H9 (cell line): ENCODE results near the gene FDX1. TPM values are rescaled to one million over a fixed set of nuclear protein-coding genes. Genes with fewer than 3 reads are reported as not detected.

Experiments used
- DNase-seq: peaks from one replicate; pipeline ENCODE4 v3.0.0-alpha.2; 2017
- H2AFZ ChIP-seq: one replicate; pipeline ENCODE4 v1.6.1; 2013; ENCODE audit warnings: mild to moderate bottlenecking, low read length, control low read depth, moderate library complexity
- H2AK5ac ChIP-seq: 2 replicates; pipeline ENCODE4 v1.6.1; 2013; ENCODE audit warnings: low read length, control low read depth, mixed read lengths; ENCODE audit not compliant: insufficient read length
- H2BK120ac ChIP-seq: one replicate; pipeline ENCODE4 v1.6.1; 2013; ENCODE audit warnings: low read depth, mild to moderate bottlenecking, low read length, control low read depth, inconsistent platforms; ENCODE audit not compliant: poor library complexity, severe bottlenecking
- H2BK12ac ChIP-seq: 2 replicates; pipeline ENCODE4 v1.6.1; 2013; ENCODE audit warnings: low read length, control low read depth, mixed read lengths, low read depth; ENCODE audit not compliant: insufficient read length
- H2BK15ac ChIP-seq: 2 replicates; pipeline ENCODE4 v1.6.1; 2013; ENCODE audit warnings: low read depth, low read length, control low read depth
- H2BK20ac ChIP-seq: one replicate; pipeline ENCODE4 v1.6.1; 2013; ENCODE audit warnings: low read depth, mild to moderate bottlenecking, low read length, control low read depth, inconsistent platforms; ENCODE audit not compliant: poor library complexity, severe bottlenecking
- H2BK5ac ChIP-seq: 2 replicates; pipeline ENCODE4 v1.6.1; 2013; ENCODE audit warnings: low read length, control low read depth, mixed read lengths; ENCODE audit not compliant: insufficient read length
- H3K14ac ChIP-seq: 2 replicates; pipeline ENCODE4 v1.6.1; 2013; ENCODE audit warnings: low read length, control low read depth; ENCODE audit not compliant: insufficient read depth
- H3K18ac ChIP-seq: 2 replicates; pipeline ENCODE4 v1.6.1; 2013; ENCODE audit warnings: low read depth, mild to moderate bottlenecking, mixed read lengths, low read length, control low read depth; ENCODE audit not compliant: insufficient read length
- H3K23ac ChIP-seq: 2 replicates; pipeline ENCODE4 v1.6.1; 2013; ENCODE audit warnings: low read length, control low read depth, mixed read lengths, low read depth; ENCODE audit not compliant: insufficient read length
- H3K23me2 ChIP-seq: 2 replicates; pipeline ENCODE4 v1.6.1; 2013; ENCODE audit warnings: low read depth, mild to moderate bottlenecking, mixed read lengths, low read length, control low read depth; ENCODE audit not compliant: insufficient read length, poor library complexity, severe bottlenecking
- H3K27ac ChIP-seq: 2 replicates; pipeline ENCODE4 v1.5.1; 2013; ENCODE audit warnings: low read length, control low read depth, mixed read lengths, low read depth; ENCODE audit not compliant: insufficient read length
- H3K27me3 ChIP-seq: 2 replicates; pipeline ENCODE4 v1.6.1; 2013; ENCODE audit warnings: low read length, control low read depth, inconsistent platforms; ENCODE audit not compliant: insufficient read depth
- H3K4ac ChIP-seq: 2 replicates; pipeline ENCODE4 v1.6.1; 2013; ENCODE audit warnings: low read depth, mild to moderate bottlenecking, control low read depth, inconsistent platforms, low read length, moderate library complexity
- H3K4me1 ChIP-seq: 2 replicates; pipeline ENCODE4 v1.6.1; 2013; ENCODE audit warnings: low read length, control low read depth, inconsistent platforms; ENCODE audit not compliant: insufficient read depth
- H3K4me2 ChIP-seq: 2 replicates; pipeline ENCODE4 v1.6.1; 2013; ENCODE audit warnings: low read length, control low read depth, mixed read lengths; ENCODE audit not compliant: insufficient read length, insufficient read depth
- H3K56ac ChIP-seq: 2 replicates; pipeline ENCODE4 v1.6.1; 2013; ENCODE audit warnings: low read depth, mild to moderate bottlenecking, mixed read lengths, low read length, control low read depth; ENCODE audit not compliant: insufficient read length
- H3K79me1 ChIP-seq: 2 replicates; pipeline ENCODE4 v1.6.1; 2013; ENCODE audit warnings: low read depth, mild to moderate bottlenecking, moderate library complexity, low read length, control low read depth, inconsistent platforms; ENCODE audit not compliant: insufficient read depth, poor library complexity, severe bottlenecking
- H3K79me2 ChIP-seq: 2 replicates; pipeline ENCODE4 v1.6.1; 2013; ENCODE audit warnings: low read length, control low read depth, inconsistent platforms; ENCODE audit not compliant: insufficient read depth
- H3K9ac ChIP-seq: 2 replicates; pipeline ENCODE4 v1.6.1; 2013; ENCODE audit warnings: low read length, control low read depth, mixed read lengths; ENCODE audit not compliant: insufficient read length; ENCODE audit errors: extremely low read depth
- H3K9me3 ChIP-seq: one replicate; pipeline ENCODE4 v1.6.1; 2013; ENCODE audit warnings: low read depth, low read length, inconsistent platforms; ENCODE audit not compliant: control insufficient read depth
- H3T11ph ChIP-seq: one replicate; pipeline ENCODE4 v1.6.1; 2013; ENCODE audit warnings: mild to moderate bottlenecking, low read length, control low read depth, inconsistent platforms
- H4K20me1 ChIP-seq: one replicate; pipeline ENCODE4 v1.6.1; 2013; ENCODE audit not compliant: control insufficient read depth, insufficient read length, insufficient read depth
- H4K5ac ChIP-seq: 2 replicates; pipeline ENCODE4 v1.6.1; 2013; ENCODE audit warnings: low read depth, mild to moderate bottlenecking, mixed read lengths, low read length, control low read depth; ENCODE audit not compliant: insufficient read length
- H4K8ac ChIP-seq: replicated peaks from 2 replicates; pipeline ENCODE4 v1.6.1; 2013; ENCODE audit warnings: low read length, control low read depth, mixed read lengths, low read depth; ENCODE audit not compliant: insufficient read length
- H4K91ac ChIP-seq: 2 replicates; pipeline ENCODE4 v1.6.1; 2013; ENCODE audit warnings: low read depth, mild to moderate bottlenecking, moderate library complexity, mixed read lengths, low read length, control low read depth; ENCODE audit not compliant: insufficient read length
- H3K27ac Mint-ChIP-seq, 3 experiments: 2 replicates in 2 of 3; 3 replicates in 1 of 3; pipeline ENCODE4 v1.8.0; 2020 to 2021; ENCODE audit warnings: mixed read lengths in 3 of 3, mild to moderate bottlenecking in 1 of 3, moderate library complexity in 1 of 3
- H3K27me3 Mint-ChIP-seq: 2 replicates; pipeline ENCODE4 v1.8.0; 2021; ENCODE audit warnings: low read depth, mild to moderate bottlenecking, moderate library complexity, mixed read lengths
- H3K36me3 Mint-ChIP-seq, 3 experiments: 2 replicates in 2 of 3; 3 replicates in 1 of 3; pipeline ENCODE4 v1.8.0; 2020 to 2021; ENCODE audit warnings: low read depth in 3 of 3, mixed read lengths in 3 of 3; ENCODE audit not compliant: insufficient read depth in 1 of 3
- H3K4me1 Mint-ChIP-seq, 2 experiments: 2 replicates each; pipeline ENCODE4 v1.8.0; 2020; ENCODE audit warnings: mixed read lengths in 2 of 2
- H3K4me3 Mint-ChIP-seq, 2 experiments: 2 replicates in 1 of 2; 3 replicates in 1 of 2; pipeline ENCODE4 v1.8.0; 2020 to 2021; ENCODE audit warnings: mild to moderate bottlenecking in 2 of 2, mixed read lengths in 2 of 2, moderate library complexity in 1 of 2
- H3K9me3 Mint-ChIP-seq, 2 experiments: 2 replicates in 1 of 2; 3 replicates in 1 of 2; pipeline ENCODE4 v1.8.0; 2020; ENCODE audit warnings: mild to moderate bottlenecking in 2 of 2, mixed read lengths in 2 of 2, moderate library complexity in 1 of 2
- CTCF ChIP-seq: fragments of 200-600 bp; sonication (generic); conservative IDR thresholded peaks from 3 replicates; pipeline ENCODE4 v1.8.0; 2021; ENCODE audit warnings: antibody characterized with exemption, mild to moderate bottlenecking
- WGBS: extraction: QIAGEN DNeasy Blood & Tissue Kit; methylation state at CpG from one replicate; pipeline ENCODE4 v1.1.7; 2013; ENCODE audit warnings: missing lambda C conversion rate, low lambda C conversion rate, mixed read lengths; ENCODE audit not compliant: insufficient read length; ENCODE audit errors: extremely low coverage; 5-methylcytosine and 5-hydroxymethylcytosine counted together
- total RNA-seq: library from RNA; stranded (reverse); gene quantifications from 2 replicates; pipeline ENCODE4 v1.2.1, GENCODE V29; 2021

FDX1 gene
- total RNA-seq, 1 experiment from 2014 or later = 10.1 TPM

GRCh38 chr11:110491577-110492320 lies 62.0 kb downstream of the FDX1 start:
- Histone ChIP-seq H3K9me3 (no peaks in the 10 kb centered on the region), H3K27ac (no peak overlapping the region), H3K79me1 (no peaks in the 10 kb centered on the region), H3K4ac (no peak overlapping the region), H3K56ac (no peak overlapping the region), H2AFZ (no peak overlapping the region), H4K5ac (no peak overlapping the region), H3K27me3 (no peaks in the 10 kb centered on the region), H3K23ac (no peak overlapping the region), H2BK12ac (no peak overlapping the region), H3K9ac (no peak overlapping the region), H4K8ac (no peak overlapping the region), H2BK20ac (no peak overlapping the region), H2BK15ac (no peak overlapping the region), H2AK5ac (no peak overlapping the region), H3K18ac (no peak overlapping the region), H3K4me2 (no peak overlapping the region), H3K4me1 (no peaks in the 10 kb centered on the region; the same call in 1 of the 2 replicates), H3K14ac (no peak overlapping the region), H3K79me2 (no peaks in the 10 kb centered on the region), H2BK5ac (no peak overlapping the region), H3K23me2 (no peaks in the 10 kb centered on the region), H2BK120ac (no peak overlapping the region), H4K91ac (no peak overlapping the region), H4K20me1 (no peaks in the 10 kb centered on the region), H3T11ph (no peak overlapping the region)
- Mint-ChIP-seq H3K4me3 (no peak overlapping the region), H3K27ac (peak overlapping the region in 1 of 3 experiments; percentile 59; a peak in 2 of 7 replicates), H3K9me3 (peaks cover 0 to 6% of the 10 kb centered on the region in 2 experiments; a peak in 3 of 5 replicates), H3K27me3 (no peaks in the 10 kb centered on the region; the same call in 1 of the 2 replicates), H3K36me3 (peaks cover 0 to 2% (median 0%) of the 10 kb centered on the region in 3 experiments; a peak in 1 of 7 replicates), H3K4me1 (peaks cover 6 to 10% of the 10 kb centered on the region in 2 experiments; a peak in 3 of 4 replicates)
- WGBS = no CpG with 5 or more reads among the region's 7 CpGs
- DNase-seq = no peak
- no peak for TF ChIP-seq CTCF
